BJ (cell line): ENCODE data around the gene SPATA31D3. TPM values are rescaled to one million over a fixed set of nuclear protein-coding genes. Genes with fewer than 3 reads are reported as not detected.
"Not testable (repeated sequence)": the region's sequence is repeated elsewhere in the genome, so short reads cannot be mapped to it uniquely, and the experiment has no call there.

Source experiments
- CTCF ChIA-PET: fragments of 350-600 bp; formaldehyde crosslinking; extraction: SDS; loops from one replicate; lab custom pipeline; 2021; ENCODE audit warnings: antibody characterized with exemption, inconsistent platforms; lab: Yijun Ruan, JAX
- POLR2A ChIA-PET: fragments of 300-600 bp; sonication (Branson Sonifier 250); formaldehyde crosslinking; extraction: SDS; loops from one replicate; lab custom pipeline; 2021; ENCODE audit warnings: antibody characterized with exemption; lab: Charles Lee
- DNase-seq: peaks from one replicate; pipeline ENCODE4 v3.0.0-alpha.2; 2011; ENCODE audit warnings: low read depth
- H3K27me3 ChIP-seq: 2 replicates; pipeline ENCODE4 v1.6.0; 2011; ENCODE audit warnings: low read length; ENCODE audit not compliant: control insufficient read depth, insufficient read depth
- H3K36me3 ChIP-seq: 2 replicates; pipeline ENCODE4 v1.5.1; 2011; ENCODE audit warnings: low read length; ENCODE audit not compliant: control insufficient read depth, insufficient read depth
- H3K4me3 ChIP-seq: 2 replicates; pipeline ENCODE4 v1.5.1; 2011; ENCODE audit warnings: low read depth, mild to moderate bottlenecking, control low read depth, low read length
- polyA plus RNA-seq: library from polyadenylated mRNA; depleted of rRNA; stranded (reverse); fragments of >200 nt; gene quantifications from 2 replicates; pipeline ENCODE4 v1.2.3, GENCODE V29; 2011
- TF ChIP-seq, protein P1 (sequence below): IDR thresholded peaks from 2 replicates; pipeline ENCODE4 v1.5.1; 2011; ENCODE audit warnings: low read depth, mild to moderate bottlenecking, control low read depth, inconsistent platforms, low read length, moderate library complexity; ENCODE audit not compliant: insufficient read depth

The SPATA31D3 gene
- polyA plus RNA-seq, 1 experiment, result not detected

DNA sequence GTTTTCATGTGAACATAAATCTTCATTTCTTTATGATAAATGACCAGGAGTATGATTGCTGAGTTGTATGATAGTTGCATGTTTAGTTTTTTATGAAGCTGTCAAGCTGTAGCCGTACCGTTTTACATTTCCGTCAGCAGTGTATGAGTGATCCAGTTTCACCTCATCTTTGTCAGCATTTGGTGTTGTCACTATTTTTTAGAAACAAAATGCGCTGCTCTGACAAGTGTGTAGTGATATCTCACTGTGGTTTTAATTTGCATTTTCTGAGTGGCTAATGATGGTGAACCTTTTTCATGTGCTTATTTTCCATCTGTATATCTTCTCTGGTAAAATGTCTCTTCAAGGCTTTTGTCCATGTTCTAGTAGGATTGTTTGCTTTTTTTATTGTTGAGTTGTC lies 38.6 kb downstream of the SPATA31D3 start:
- ChIA-PET POLR2A (no interaction called here), CTCF (interaction anchor here (0.7 kb wide), 1 partner anchor 43 kb away, joined by 4 read pairs; no protein-coding TSS in a partner anchor)
- Histone ChIP-seq H3K36me3 (no peaks in the 10 kb centered on the region), H3K27me3 (no peaks in the 10 kb centered on the region), H3K4me3 (no peak overlapping the region)
- TF ChIP-seq, protein P1, sequence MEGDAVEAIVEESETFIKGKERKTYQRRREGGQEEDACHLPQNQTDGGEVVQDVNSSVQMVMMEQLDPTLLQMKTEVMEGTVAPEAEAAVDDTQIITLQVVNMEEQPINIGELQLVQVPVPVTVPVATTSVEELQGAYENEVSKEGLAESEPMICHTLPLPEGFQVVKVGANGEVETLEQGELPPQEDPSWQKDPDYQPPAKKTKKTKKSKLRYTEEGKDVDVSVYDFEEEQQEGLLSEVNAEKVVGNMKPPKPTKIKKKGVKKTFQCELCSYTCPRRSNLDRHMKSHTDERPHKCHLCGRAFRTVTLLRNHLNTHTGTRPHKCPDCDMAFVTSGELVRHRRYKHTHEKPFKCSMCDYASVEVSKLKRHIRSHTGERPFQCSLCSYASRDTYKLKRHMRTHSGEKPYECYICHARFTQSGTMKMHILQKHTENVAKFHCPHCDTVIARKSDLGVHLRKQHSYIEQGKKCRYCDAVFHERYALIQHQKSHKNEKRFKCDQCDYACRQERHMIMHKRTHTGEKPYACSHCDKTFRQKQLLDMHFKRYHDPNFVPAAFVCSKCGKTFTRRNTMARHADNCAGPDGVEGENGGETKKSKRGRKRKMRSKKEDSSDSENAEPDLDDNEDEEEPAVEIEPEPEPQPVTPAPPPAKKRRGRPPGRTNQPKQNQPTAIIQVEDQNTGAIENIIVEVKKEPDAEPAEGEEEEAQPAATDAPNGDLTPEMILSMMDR, result no peak
- DNase-seq, result no peak

DNA sequence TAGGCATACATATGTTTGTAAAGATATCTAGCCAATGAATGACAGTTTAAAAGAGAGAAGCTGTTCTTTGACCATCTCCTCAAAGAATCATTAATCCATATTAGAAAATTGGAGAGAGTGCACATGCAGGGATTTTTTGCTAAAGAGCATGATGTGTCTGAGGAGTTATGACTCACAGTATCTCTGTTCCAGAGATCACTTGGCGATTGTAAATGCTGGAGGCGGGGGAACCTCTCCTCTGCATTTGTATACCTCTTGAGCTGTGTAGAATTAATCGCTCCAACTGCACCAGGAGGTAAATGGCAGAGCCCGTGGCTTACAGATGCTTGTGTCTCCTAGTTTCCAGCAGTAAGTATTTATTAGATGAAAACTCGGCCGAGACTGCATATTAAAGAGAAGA lies 41.6 kb downstream of the SPATA31D3 start:
- Histone ChIP-seq H3K4me3 (no peak overlapping the region), H3K36me3 (no peaks in the 10 kb centered on the region), H3K27me3 (no peaks in the 10 kb centered on the region)
- TF ChIP-seq, protein P1, result no peak
- DNase-seq, result no peak
- ChIA-PET CTCF (no interaction called here), POLR2A (no interaction called here)

DNA sequence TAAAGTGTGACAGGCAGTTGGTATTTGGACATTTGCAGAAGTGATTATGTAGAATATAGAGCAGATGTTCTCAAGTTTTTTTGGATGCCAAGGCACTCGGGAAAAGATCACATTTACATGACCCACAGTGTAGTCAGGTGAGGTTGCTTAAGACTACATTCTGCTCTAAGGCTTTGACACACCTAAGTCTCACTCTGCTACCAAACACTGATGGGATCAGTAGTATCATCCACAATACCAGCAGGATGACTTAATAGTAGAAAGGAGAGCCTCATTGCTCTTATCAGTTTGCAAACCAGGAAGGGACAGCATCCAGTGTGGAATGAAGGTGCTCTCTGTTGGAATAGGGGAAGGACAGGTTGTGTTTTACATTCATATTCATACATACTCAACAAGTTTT lies 42.8 kb downstream of the SPATA31D3 start:
- Histone ChIP-seq H3K4me3 (no peak overlapping the region), H3K36me3 (no peaks in the 10 kb centered on the region), H3K27me3 (no peaks in the 10 kb centered on the region)
- TF ChIP-seq, protein P1, result no peak
- ChIA-PET POLR2A (no interaction called here), CTCF (no interaction called here)
- DNase-seq, result no peak

DNA sequence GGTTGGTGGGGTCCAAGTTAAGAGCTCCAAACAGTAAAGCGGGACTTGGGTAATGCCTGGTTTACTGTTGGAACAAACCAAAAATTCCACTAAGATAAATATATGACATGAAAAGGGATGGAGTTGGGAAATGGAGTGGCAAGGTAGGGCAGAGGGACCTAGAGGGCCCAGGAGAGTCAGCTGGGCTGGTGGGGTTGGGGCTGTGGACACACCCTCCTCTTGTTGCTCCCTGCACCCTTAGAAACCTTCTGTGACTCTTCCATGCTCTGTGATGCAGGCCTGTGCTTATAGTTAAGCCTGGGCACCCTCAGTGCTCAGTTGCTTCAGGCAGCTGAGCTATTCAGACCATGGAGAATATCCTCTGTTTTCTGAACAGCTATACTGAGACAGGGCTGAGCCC lies 45.2 kb downstream of the SPATA31D3 start, which contains the start of gene SPATA31D1:
SPATA31D1 (plus strand) TSS at position 301 of the 400 bp plus-strand sequence; CDS start at position 348, 47 bp downstream.
- H3K27me3 ChIP-seq, CTCF ChIA-PET, DNase-seq, H3K4me3 ChIP-seq, POLR2A ChIA-PET, H3K36me3 ChIP-seq: not testable (repeated sequence)

DNA sequence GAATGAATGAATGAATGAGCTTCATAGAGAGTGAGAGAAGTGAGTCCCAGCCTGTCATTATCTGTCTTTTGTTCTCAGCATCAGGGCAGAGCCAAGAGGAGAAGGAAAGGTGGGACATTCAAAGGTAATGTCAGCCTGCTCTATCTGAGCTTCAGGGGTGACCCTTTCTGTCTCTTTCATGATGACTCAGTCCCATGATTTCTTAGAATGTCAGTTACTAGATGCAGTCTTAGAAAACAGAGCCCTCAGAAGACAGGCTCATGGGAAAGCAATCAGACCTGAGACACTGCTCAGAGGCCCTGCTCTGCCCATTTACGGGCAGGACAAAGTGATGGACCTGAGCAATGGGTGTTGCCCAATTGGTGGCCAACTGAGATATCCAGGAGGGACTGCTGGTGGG lies 46.4 kb downstream of the SPATA31D3 start:
- TF ChIP-seq, protein P1, result no peak
- no peak for DNase-seq
- H3K27me3 ChIP-seq, result no peaks in the 10 kb centered on the region
- ChIA-PET CTCF (interaction anchor here (1.2 kb wide), 1 partner anchor 20 kb away, joined by 4 read pairs; no protein-coding TSS in a partner anchor), POLR2A (no interaction called here)
- no peaks in the 10 kb centered on the region for H3K36me3 ChIP-seq
- H3K4me3 ChIP-seq, result no peak overlapping the region

DNA sequence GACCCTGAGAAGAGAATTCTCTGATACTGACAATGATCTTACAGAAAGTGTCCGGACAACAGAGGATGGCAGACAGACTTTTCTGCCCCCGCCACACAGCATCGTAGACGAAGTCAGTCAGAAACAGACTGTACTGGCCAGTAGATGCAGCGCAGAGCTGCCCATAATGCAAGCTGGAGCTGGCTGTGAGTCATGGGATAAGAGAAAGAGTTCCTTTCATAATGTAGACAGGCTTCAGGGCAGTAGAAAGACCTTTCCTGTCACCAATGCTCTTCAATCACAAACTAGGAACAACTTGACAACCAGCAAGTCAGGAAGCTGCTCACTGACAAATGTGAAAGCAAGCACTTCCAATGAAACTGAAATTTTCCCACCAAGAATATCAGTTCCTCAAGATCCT lies 50.4 kb downstream of the SPATA31D3 start:
- DNase-seq, result no peak
- no peaks in the 10 kb centered on the region for H3K36me3 ChIP-seq
- TF ChIP-seq, protein P1, result no peak
- ChIA-PET POLR2A (no interaction called here), CTCF (no interaction called here)
- H3K4me3 ChIP-seq, result no peak overlapping the region
- no peaks in the 10 kb centered on the region for H3K27me3 ChIP-seq
